Fibroblast of pulmonary artery (primary cell): ENCODE data around the gene RASGEF1B.

Source experiments
- DNase-seq: peaks from one replicate; pipeline ENCODE4 v3.0.0-alpha.2; 2010; ENCODE audit warnings: low read depth
- H3K4me3 ChIP-seq: replicated peaks from 2 replicates; pipeline ENCODE4 v1.5.1; 2011; ENCODE audit warnings: low read depth, mild to moderate bottlenecking, control low read depth, low read length, moderate library complexity
- CTCF ChIP-seq: IDR thresholded peaks from 2 replicates; pipeline ENCODE4 v1.5.1; 2011; ENCODE audit warnings: mild to moderate bottlenecking, control low read depth, low read length, inconsistent platforms; ENCODE audit errors: missing control alignments

RASGEF1B gene

DNA sequence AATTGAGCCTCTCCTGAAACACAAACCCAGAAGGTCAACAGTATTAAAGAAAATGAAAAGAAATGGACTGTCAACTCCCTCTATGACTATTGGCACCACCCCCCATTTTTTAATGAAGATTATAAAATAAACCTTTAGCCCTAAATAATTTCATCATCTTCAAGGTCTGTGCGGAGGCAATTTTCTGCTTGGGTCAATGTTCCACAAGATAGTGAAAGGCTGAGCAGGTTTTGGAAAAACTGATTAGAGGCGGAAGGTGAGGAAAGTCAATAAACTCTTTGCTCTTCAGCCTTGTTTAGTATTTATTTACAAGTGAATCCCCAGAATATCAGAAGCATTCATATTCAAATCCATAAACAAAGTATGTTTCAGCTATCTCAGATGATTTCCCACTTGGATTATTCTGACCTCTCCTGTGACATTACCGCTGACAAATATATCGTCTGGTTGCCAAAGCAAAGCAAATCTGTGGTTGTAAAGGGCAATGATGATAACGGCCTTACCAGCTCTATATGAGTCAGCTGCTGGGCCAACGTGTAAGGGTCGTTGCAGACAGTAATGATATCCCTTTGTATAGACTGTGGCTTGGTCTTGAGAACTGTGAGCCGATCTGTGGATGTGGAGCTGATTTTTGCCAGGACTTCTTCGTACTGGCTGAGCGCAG lies 24.0 kb downstream of the RASGEF1B start:
- TF ChIP-seq CTCF: no peak
- no peak for DNase-seq
- no peak overlapping the region for H3K4me3 ChIP-seq

- DNase-seq: no peak
- TF ChIP-seq CTCF: no peak
- no peak overlapping the region for H3K4me3 ChIP-seq
Measured at GRCh38 chr4:81446634-81447033, 25.1 kb downstream of the RASGEF1B start.

DNA sequence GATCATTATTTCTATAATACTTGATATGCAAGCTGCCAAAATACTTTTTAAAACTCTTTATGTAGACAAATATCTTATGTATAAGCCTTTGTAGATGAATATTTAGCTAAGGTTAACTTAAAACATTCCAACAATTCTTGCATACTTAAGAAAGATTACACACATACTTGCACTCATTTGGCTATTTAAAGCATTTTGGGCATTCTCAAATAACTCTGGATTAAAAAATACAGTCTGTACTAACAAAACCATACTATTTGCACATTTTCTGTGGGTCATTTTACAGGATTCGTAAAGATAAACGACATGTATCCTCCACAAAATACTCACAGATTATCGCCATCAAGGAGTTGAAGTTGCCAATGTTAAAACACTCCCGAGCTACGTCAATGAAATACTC lies 26.5 kb downstream of the RASGEF1B start:
- no peak overlapping the region for H3K4me3 ChIP-seq
- DNase-seq: no peak
- no peak for TF ChIP-seq CTCF

GRCh38 chr4:81442484-81443085 lies 29.1 kb downstream of the RASGEF1B start:
- no peak for TF ChIP-seq CTCF
- H3K4me3 ChIP-seq: no peak overlapping the region
- DNase-seq: no peak

DNA sequence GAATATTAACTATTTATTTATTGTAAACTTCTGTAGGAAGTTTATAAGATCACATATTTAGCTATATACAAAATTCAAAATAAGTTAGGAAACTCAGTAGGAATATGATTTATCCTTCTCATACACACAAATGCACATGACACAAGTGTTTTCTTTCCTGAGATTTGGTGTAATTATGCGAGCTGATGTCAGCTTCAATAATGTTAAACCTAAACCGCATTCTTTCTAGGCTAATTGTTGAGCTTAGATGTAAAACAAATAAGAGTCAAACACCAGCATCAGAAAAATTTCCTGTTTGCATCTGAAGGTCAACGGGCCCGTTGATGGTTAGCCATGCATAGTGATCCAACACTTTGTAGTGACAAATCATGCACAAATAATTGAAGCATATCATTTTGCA lies 30.8 kb downstream of the RASGEF1B start:
- H3K4me3 ChIP-seq: no peak overlapping the region
- no peak for TF ChIP-seq CTCF
- DNase-seq: no peak

DNA sequence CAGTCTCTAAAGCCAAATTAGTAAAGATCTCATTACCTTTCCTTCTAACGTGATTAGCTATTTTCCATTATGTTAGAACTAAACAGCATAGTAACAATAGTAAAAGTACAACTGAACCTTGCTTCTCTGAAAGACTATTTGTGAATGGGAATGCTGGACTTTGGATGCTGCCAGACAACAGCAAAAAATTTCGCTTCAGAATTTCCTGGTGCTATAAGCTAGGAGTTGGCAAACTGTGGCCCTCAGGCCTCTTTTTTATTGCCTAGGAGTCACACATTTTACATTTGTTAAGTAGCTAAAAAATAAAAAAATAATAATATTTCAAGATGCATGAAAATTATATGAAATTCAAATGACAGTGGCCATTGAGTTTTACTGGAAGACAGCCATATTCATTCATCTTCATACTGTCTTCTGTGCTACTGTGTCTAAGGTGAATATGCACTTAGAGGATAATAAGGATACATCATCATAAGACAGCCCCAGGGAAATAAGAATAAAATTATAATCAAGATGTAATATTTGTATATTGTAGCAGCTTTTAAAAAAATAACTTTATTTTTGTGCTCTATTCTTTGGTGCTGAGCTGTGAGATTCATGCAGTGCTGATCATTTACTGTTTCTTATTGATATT lies 34.6 kb downstream of the RASGEF1B start:
- H3K4me3 ChIP-seq: no peak overlapping the region
- TF ChIP-seq CTCF: no peak
- DNase-seq: no peak
